Skeletal muscle cell (primary cell): ENCODE data around the gene CBLC.

Experiments
- DNase-seq: peaks from one replicate; pipeline ENCODE4 v3.0.0-alpha.2; 2010; ENCODE audit warnings: low read depth
- H3K4me3 ChIP-seq: 2 replicates; pipeline ENCODE4 v1.5.1; 2011; ENCODE audit warnings: low read depth, mild to moderate bottlenecking, control low read depth, low read length, moderate library complexity

Gene CBLC

GRCh38 chr19:44777715-44778347 lies at the start of gene CBLC:
Gene CBLC (plus strand): TSS chr19:44777890. CDS start chr19:44777932, 42 bp downstream.
- DNase-seq, result no peak
- H3K4me3 ChIP-seq, result no peak within 1 kb of the TSS

GRCh38 chr19:44728178-44728577 lies 49.5 kb upstream of the CBLC start:
- no peak for DNase-seq
- H3K4me3 ChIP-seq, result no peak overlapping the region

GRCh38 chr19:44729516-44730033 lies 48.1 kb upstream of the CBLC start:
- no peak overlapping the region for H3K4me3 ChIP-seq
- no peak for DNase-seq

- no peak for DNase-seq
- no peak overlapping the region for H3K4me3 ChIP-seq
Measured at GRCh38 chr19:44731081-44731480, 46.6 kb upstream of the CBLC start.

- DNase-seq, result no peak
- no peak overlapping the region for H3K4me3 ChIP-seq
Measured at GRCh38 chr19:44731622-44732021, 46.1 kb upstream of the CBLC start.

- no peak for DNase-seq
- no peak overlapping the region for H3K4me3 ChIP-seq
Measured at GRCh38 chr19:44732235-44733014, 45.3 kb upstream of the CBLC start.

- no peak for DNase-seq
Measured at GRCh38 chr19:44734357-44734756, 43.3 kb upstream of the CBLC start.

GRCh38 chr19:44735011-44735410 lies 42.7 kb upstream of the CBLC start:
- no peak overlapping the region for H3K4me3 ChIP-seq
- DNase-seq, result no peak

More at GRCh38 chr19:44734357-44734756, 43.3 kb upstream of the CBLC start:
- H3K4me3 ChIP-seq, result no peak overlapping the region

GRCh38 chr19:44737238-44738071 lies 40.2 kb upstream of the CBLC start:
- H3K4me3 ChIP-seq, result no peak overlapping the region
- DNase-seq, result peak; percentile 56

- no peak overlapping the region for H3K4me3 ChIP-seq
- DNase-seq, result no peak
Measured at GRCh38 chr19:44738136-44738535, 39.6 kb upstream of the CBLC start.

GRCh38 chr19:44738603-44739558 lies 38.8 kb upstream of the CBLC start:
- H3K4me3 ChIP-seq, result no peak overlapping the region
- no peak for DNase-seq

- DNase-seq, result no peak
- H3K4me3 ChIP-seq, result no peak overlapping the region
Measured at GRCh38 chr19:44740351-44740824, 37.3 kb upstream of the CBLC start.

- H3K4me3 ChIP-seq, result no peak overlapping the region
- DNase-seq, result no peak
Measured at GRCh38 chr19:44741258-44741731, 36.4 kb upstream of the CBLC start.

- DNase-seq, result peak; percentile 99
- H3K4me3 ChIP-seq, result no peak overlapping the region
Measured at GRCh38 chr19:44741841-44742329, 35.8 kb upstream of the CBLC start.

GRCh38 chr19:44742330-44743061 lies 35.2 kb upstream of the CBLC start:
- no peak for DNase-seq
- H3K4me3 ChIP-seq, result no peak overlapping the region

GRCh38 chr19:44744871-44745332 lies 32.8 kb upstream of the CBLC start:
- no peak for DNase-seq
- no peak overlapping the region for H3K4me3 ChIP-seq

- no peak overlapping the region for H3K4me3 ChIP-seq
- no peak for DNase-seq
Measured at GRCh38 chr19:44745341-44745831, 32.3 kb upstream of the CBLC start.
